GM21423 (cell line): ENCODE measurements around the gene ZNF428.
A peak's percentile ranks its signal among the peaks of the same experiment; 100 is the strongest.

Experiments
- ATAC-seq: cut with Tn5 transposase; IDR thresholded peaks from one replicate; pipeline ENCODE4 v1.9.1; 2021; ENCODE audit warnings: mild to moderate bottlenecking, moderate library complexity; ENCODE audit not compliant: unreplicated experiment

Gene ZNF428

GRCh38 chr19:43564800-43565199 lies 54.6 kb downstream of the ZNF428 start:
- ATAC-seq = no peak

GRCh38 chr19:43563816-43564457 lies 55.5 kb downstream of the ZNF428 start:
- ATAC-seq = no peak

GRCh38 chr19:43562698-43563241 lies 56.7 kb downstream of the ZNF428 start:
- peak; percentile 71 for ATAC-seq

DNA sequence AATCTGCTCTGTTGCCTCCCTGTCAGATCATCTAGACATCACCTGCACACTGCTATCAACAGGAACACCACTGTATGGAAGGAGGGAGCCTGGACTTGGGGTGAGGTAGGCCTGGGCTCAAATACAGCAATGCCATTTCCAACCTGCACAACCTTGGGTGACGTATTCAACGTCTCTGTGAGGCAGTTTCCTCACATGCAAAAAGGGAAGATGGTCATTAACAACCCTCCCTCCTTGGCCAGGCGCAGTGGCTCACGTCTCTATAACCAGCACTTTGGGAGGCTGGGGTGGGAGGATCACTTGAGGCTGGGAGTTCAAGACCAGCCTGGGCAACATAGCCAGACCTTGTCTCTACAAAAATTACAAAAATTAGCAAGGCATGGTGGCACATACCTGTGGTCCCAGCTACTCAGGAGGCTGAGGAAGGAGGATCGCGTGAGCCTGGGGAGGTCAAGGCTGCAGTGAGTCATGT lies 57.2 kb downstream of the ZNF428 start:
- ATAC-seq = no peak

DNA sequence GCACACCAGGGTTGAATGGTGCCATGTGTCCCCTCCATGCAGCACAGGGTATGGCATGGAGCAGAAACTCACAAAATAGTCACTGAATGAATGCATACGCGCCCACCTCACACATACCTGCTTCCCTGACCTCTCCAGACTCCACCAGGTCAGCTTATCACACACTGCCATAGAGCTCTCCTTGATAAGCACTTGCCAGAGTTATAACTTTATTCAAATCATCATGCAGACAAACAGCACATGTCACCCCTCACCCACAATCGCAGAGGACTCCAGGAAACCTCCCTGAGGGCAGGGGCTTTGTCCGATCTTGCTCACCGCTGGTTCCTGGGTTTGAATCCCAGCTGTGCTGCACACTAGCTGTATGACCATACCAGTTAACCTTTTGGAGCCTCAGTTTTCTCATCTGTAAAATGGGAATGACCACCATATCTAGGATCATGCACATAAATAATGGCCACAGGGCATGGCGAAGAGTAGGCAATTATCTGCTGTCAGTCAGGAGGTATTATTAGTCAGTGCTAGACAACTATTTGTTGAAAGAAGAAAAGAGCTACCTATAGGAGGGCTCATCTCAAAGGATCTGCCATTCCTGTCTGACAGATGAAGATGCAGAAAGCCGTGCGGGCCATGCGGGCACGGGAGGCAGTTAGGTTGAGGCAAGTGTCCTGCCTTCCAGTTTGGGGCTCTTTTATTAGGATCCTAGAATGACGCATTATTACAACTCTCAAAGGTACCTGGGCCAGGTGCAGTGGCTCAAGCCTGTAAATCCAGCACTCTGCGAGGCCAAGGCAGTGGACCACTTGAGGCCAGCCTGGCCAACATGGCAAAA lies 58.1 kb downstream of the ZNF428 start:
- ATAC-seq = no peak

GRCh38 chr19:43560687-43561086 lies 58.7 kb downstream of the ZNF428 start:
- no peak for ATAC-seq
